HepG2 (cell line): Measurements from ENCODE around the gene GPS1. TPM values are rescaled to one million over a fixed set of nuclear protein-coding genes. Genes with fewer than 3 reads are reported as not detected.

Source experiments
- BATF2 ChIP-seq: sonication (generic); formaldehyde crosslinking; IDR thresholded peaks from 2 replicates; pipeline ENCODE4 v1.8.0; 2022; ENCODE audit warnings: mild to moderate bottlenecking, missing genetic modification reagents, moderate library complexity
- MTA1 ChIP-seq: sonication (generic); formaldehyde crosslinking; IDR thresholded peaks from 2 replicates; pipeline ENCODE4 v1.4.0; 2020; ENCODE audit warnings: missing genetic modification reagents, mild to moderate bottlenecking, borderline replicate concordance
- POLR2AphosphoS5 ChIP-seq: IDR thresholded peaks from 2 replicates; pipeline ENCODE4 v1.6.1; 2012; ENCODE audit warnings: low read depth, low read length
- PRDM15 ChIP-seq: sonication (generic); formaldehyde crosslinking; IDR thresholded peaks from 2 replicates; pipeline ENCODE4 v1.4.0; 2020; ENCODE audit warnings: missing genetic modification reagents
- REPIN1 ChIP-seq: sonication (generic); formaldehyde crosslinking; IDR thresholded peaks from 2 replicates; pipeline ENCODE4 v1.8.0; 2022; ENCODE audit warnings: missing genetic modification reagents, low read depth, mild to moderate bottlenecking, borderline replicate concordance
- REST ChIP-seq, 2 experiments: IDR thresholded peaks; 2 replicates each; pipeline ENCODE4 v1.6.1; 2011 to 2012; ENCODE audit warnings: low read length in 2 of 2, borderline replicate concordance in 1 of 2, low read depth in 1 of 2, mild to moderate bottlenecking in 1 of 2, moderate library complexity in 1 of 2
- ZNF10 ChIP-seq: sonication (generic); formaldehyde crosslinking; IDR thresholded peaks from 2 replicates; pipeline ENCODE4 v1.4.0; 2020; ENCODE audit warnings: mild to moderate bottlenecking, low read depth, missing genetic modification reagents, borderline replicate concordance
- ZNF121 ChIP-seq: sonication (generic); formaldehyde crosslinking; IDR thresholded peaks from 2 replicates; pipeline ENCODE4 v1.5.0; 2020; ENCODE audit warnings: mild to moderate bottlenecking, missing genetic modification reagents
- ZNF20 ChIP-seq: sonication (generic); formaldehyde crosslinking; IDR thresholded peaks from 2 replicates; pipeline ENCODE4 v1.4.0; 2020; ENCODE audit warnings: mild to moderate bottlenecking, moderate library complexity, missing genetic modification reagents
- ZNF513 ChIP-seq: sonication (generic); formaldehyde crosslinking; conservative IDR thresholded peaks from 2 replicates; pipeline ENCODE4 v1.5.0; 2020; ENCODE audit warnings: missing genetic modification reagents
- ZNF564 ChIP-seq: sonication (generic); formaldehyde crosslinking; IDR thresholded peaks from 2 replicates; pipeline ENCODE4 v1.8.1; 2023; ENCODE audit warnings: mild to moderate bottlenecking, missing genetic modification reagents
- ZNF770 ChIP-seq: sonication (generic); formaldehyde crosslinking; IDR thresholded peaks from 2 replicates; pipeline ENCODE4 v1.5.0; 2020; ENCODE audit warnings: mild to moderate bottlenecking, missing genetic modification reagents
- ZNF777 ChIP-seq: sonication (generic); formaldehyde crosslinking; IDR thresholded peaks from 2 replicates; pipeline ENCODE4 v1.4.0; 2020; ENCODE audit warnings: missing genetic modification reagents
- ZNF784 ChIP-seq: sonication (generic); formaldehyde crosslinking; IDR thresholded peaks from 2 replicates; pipeline ENCODE4 v1.5.1; 2020; ENCODE audit warnings: missing genetic modification reagents, mild to moderate bottlenecking, borderline replicate concordance
- polyA plus RNA-seq, 8 experiments: library from polyadenylated mRNA; depleted of rRNA in 3 of 8; stranded (reverse) in 7 of 8; unstranded in 1 of 8; fragments of >200 nt; fragmentation: Illumina TruSeq in 4 of 8; extraction: Trizol in 4 of 8; gene quantifications; 2 replicates each; pipeline versions ENCODE4 v1.2.1 to v1.2.3, GENCODE V29; 2011 to 2016; ENCODE audit warnings: low read depth in 4 of 8, missing spikeins in 1 of 8, mixed read lengths in 1 of 8; ENCODE audit not compliant: insufficient read depth in 1 of 8
- total RNA-seq, 5 experiments: library from RNA; depleted of rRNA; stranded (reverse); fragments of >200 nt; fragmentation: Illumina TruSeq; extraction: Trizol; gene quantifications; 2 replicates each; pipeline ENCODE4 v1.2.3, GENCODE V29; 2016; ENCODE audit warnings: low read depth in 1 of 5

Gene GPS1
- total and polyA plus RNA-seq, 2 of the 13 experiments (the other 11 are each of a cell fraction or from before 2014, with no cell fraction given) = 124 to 128 TPM

- no peak for TF ChIP-seq ZNF513
- no peak for TF ChIP-seq ZNF10 (CRISPR knock-in tag)
- no peak for TF ChIP-seq ZNF770 (CRISPR knock-in tag)
- TF ChIP-seq POLR2AphosphoS5 = no peak
- no peak for TF ChIP-seq REPIN1 (CRISPR knock-in tag)
- TF ChIP-seq PRDM15 = no peak
- 0 out of 2 replicates have a peak, but pooled peaks have one; percentile 30 for TF ChIP-seq MTA1
- TF ChIP-seq ZNF20 (CRISPR knock-in tag) = no peak
- TF ChIP-seq ZNF784 (CRISPR knock-in tag) = no peak
- TF ChIP-seq REST (IDR thresholded peaks at IDR 0.05; ENCODE audit: borderline replicate concordance in 1 of 2, low read depth in 1 of 2, low read length in 2 of 2) = no peak
- 0 out of 2 replicates have a peak, but pooled peaks have one; percentile 7 for TF ChIP-seq ZNF777 (CRISPR knock-in tag)
- 0 out of 2 replicates have a peak, but pooled peaks have one; percentile 56 for TF ChIP-seq ZNF564 (CRISPR knock-in tag)
- peak; percentile 49; the same call in 1 of the 2 replicates for TF ChIP-seq BATF2 (CRISPR knock-in tag)
- no peak for TF ChIP-seq ZNF121 (CRISPR knock-in tag)
Observed at GRCh38 chr17:82023447-82024241, 28.1 kb upstream of the GPS1 start (continued).
